HEK293T (cell line): ENCODE data around the gene MICALL2.
A peak's percentile ranks its signal among the peaks of the same experiment; 100 is the strongest.

Experiments
- CTCF ChIA-PET: fragments of 350-600 bp; formaldehyde crosslinking; extraction: SDS; loops from one replicate; lab custom pipeline; 2021; ENCODE audit warnings: antibody characterized with exemption, inconsistent platforms; lab: Yijun Ruan, JAX
- POLR2A ChIA-PET: fragments of 350-600 bp; formaldehyde crosslinking; extraction: SDS; loops from one replicate; lab custom pipeline; 2020; ENCODE audit warnings: antibody characterized with exemption, inconsistent platforms; lab: Yijun Ruan, JAX
- DNase-seq: peaks from one replicate; pipeline ENCODE4 v3.0.0; 2012; ENCODE audit warnings: mixed read lengths; ENCODE audit errors: extremely low spot score
- ARNT ChIP-seq: fragments of 450-650 bp; IDR thresholded peaks from 2 replicates; pipeline ENCODE4 v1.6.1; 2017; ENCODE audit warnings: mild to moderate bottlenecking
- BHLHE40 ChIP-seq: fragments of 450-650 bp; IDR thresholded peaks from 2 replicates; pipeline ENCODE4 v1.6.1; 2016; ENCODE audit warnings: mild to moderate bottlenecking, moderate library complexity, borderline replicate concordance
- CTBP1 ChIP-seq: fragments of 450-650 bp; IDR thresholded peaks from 2 replicates; pipeline ENCODE4 v1.6.1; 2016; ENCODE audit warnings: borderline replicate concordance
- ELF4 ChIP-seq: fragments of 450-650 bp; IDR thresholded peaks from 2 replicates; pipeline ENCODE4 v1.6.1; 2017; ENCODE audit warnings: antibody characterized with exemption
- FOXA1 ChIP-seq: fragments of 450-650 bp; IDR thresholded peaks from 2 replicates; pipeline ENCODE4 v1.6.1; 2016; ENCODE audit warnings: mild to moderate bottlenecking
- FOXK2 ChIP-seq: fragments of 450-650 bp; IDR thresholded peaks from 2 replicates; pipeline ENCODE4 v1.6.1; 2016; ENCODE audit warnings: mild to moderate bottlenecking
- FOXM1 ChIP-seq: fragments of 450-650 bp; IDR thresholded peaks from 2 replicates; pipeline ENCODE4 v1.6.1; 2017; ENCODE audit warnings: mild to moderate bottlenecking, borderline replicate concordance
- HDGF ChIP-seq: fragments of 450-650 bp; IDR thresholded peaks from 2 replicates; pipeline ENCODE4 v1.6.1; 2017; ENCODE audit warnings: antibody characterized with exemption, borderline replicate concordance
- L3MBTL2 ChIP-seq: fragments of 450-650 bp; conservative IDR thresholded peaks from 2 replicates; pipeline ENCODE4 v1.6.1; 2016; ENCODE audit warnings: mild to moderate bottlenecking
- LEF1 ChIP-seq: fragments of 450-650 bp; IDR thresholded peaks from 2 replicates; pipeline ENCODE4 v1.6.1; 2017; ENCODE audit warnings: mild to moderate bottlenecking, borderline replicate concordance
- NFRKB ChIP-seq: fragments of 450-650 bp; IDR thresholded peaks from 2 replicates; pipeline ENCODE4 v1.6.1; 2016; ENCODE audit warnings: mild to moderate bottlenecking, moderate library complexity
- PKNOX1 ChIP-seq: fragments of 450-650 bp; IDR thresholded peaks from 2 replicates; pipeline ENCODE4 v1.6.1; 2016
- SP1 ChIP-seq: fragments of 450-650 bp; IDR thresholded peaks from 2 replicates; pipeline ENCODE4 v1.6.1; 2017
- SUZ12 ChIP-seq: fragments of 450-650 bp; IDR thresholded peaks from 2 replicates; pipeline ENCODE4 v1.6.1; 2016; ENCODE audit warnings: mild to moderate bottlenecking
- TARDBP ChIP-seq: fragments of 450-650 bp; IDR thresholded peaks from 2 replicates; pipeline ENCODE4 v1.6.1; 2016
- ZNF384 ChIP-seq: fragments of 450-650 bp; IDR thresholded peaks from 2 replicates; pipeline ENCODE4 v1.6.1; 2016

MICALL2 gene

GRCh38 chr7:1412322-1413261 is 46.7 kb downstream of the MICALL2 start:
- CTCF ChIA-PET = interaction anchor here (1.1 to 1.3 kb wide), 3 partner anchors 9 to 186 kb away, joined by 3 to 5 read pairs (median 4); no protein-coding TSS in a partner anchor

GRCh38 chr7:1411414-1411813 is 47.9 kb downstream of the MICALL2 start:
- ChIA-PET CTCF (no interaction called here), POLR2A (no interaction called here)
- TF ChIP-seq BHLHE40 (no peak), L3MBTL2 (no peak), ZNF384 (no peak), HDGF (no peak), FOXM1 (no peak)
- DNase-seq = no peak

More at GRCh38 chr7:1412322-1413261, 46.7 kb downstream of the MICALL2 start:
- POLR2A ChIA-PET = no interaction called here
- peak; percentile 99 for DNase-seq
- no peak for TF ChIP-seq PKNOX1
- TF ChIP-seq ELF4 = no peak
- no peak for TF ChIP-seq FOXA1
- no peak for TF ChIP-seq TARDBP
- TF ChIP-seq HDGF = no peak
- TF ChIP-seq CTBP1 = no peak
- no peak for TF ChIP-seq SUZ12
- TF ChIP-seq FOXM1 = no peak
- no peak for TF ChIP-seq BHLHE40
- no peak for TF ChIP-seq L3MBTL2
- TF ChIP-seq NFRKB = no peak
- TF ChIP-seq SP1 = no peak
- TF ChIP-seq ARNT = no peak
- TF ChIP-seq FOXK2 = no peak
- no peak for TF ChIP-seq LEF1
- no peak for TF ChIP-seq ZNF384

GRCh38 chr7:1410992-1411391 is 48.3 kb downstream of the MICALL2 start:
- no peak for DNase-seq
- CTCF ChIA-PET = no interaction called here
- POLR2A ChIA-PET = no interaction called here
- TF ChIP-seq TARDBP (no peak), CTBP1 (no peak), ELF4 (no peak), SUZ12 (no peak), HDGF (no peak), PKNOX1 (no peak), SP1 (no peak), FOXK2 (no peak), ZNF384 (no peak), FOXA1 (no peak), LEF1 (no peak), L3MBTL2 (no peak), FOXM1 (no peak), BHLHE40 (no peak), ARNT (no peak)

GRCh38 chr7:1409555-1409954 is 49.7 kb downstream of the MICALL2 start:
- POLR2A ChIA-PET = no interaction called here
- no peak for TF ChIP-seq FOXK2
- TF ChIP-seq PKNOX1 = no peak
- no peak for TF ChIP-seq NFRKB
- no peak for TF ChIP-seq SP1
- no peak for TF ChIP-seq BHLHE40
- no peak for TF ChIP-seq ZNF384
- TF ChIP-seq TARDBP = no peak
- no peak for TF ChIP-seq HDGF
- TF ChIP-seq SUZ12 = no peak
- no peak for TF ChIP-seq ARNT
- TF ChIP-seq FOXA1 = no peak
- TF ChIP-seq LEF1 = no peak
- no peak for TF ChIP-seq FOXM1
- TF ChIP-seq CTBP1 = no peak
- TF ChIP-seq ELF4 = no peak
- DNase-seq = no peak
- CTCF ChIA-PET = interaction anchor here (0.9 kb wide), 1 partner anchor 10 kb away, joined by 6 read pairs; no protein-coding TSS in a partner anchor

GRCh38 chr7:1408466-1408865 is 50.8 kb downstream of the MICALL2 start:
- TF ChIP-seq SUZ12 (no peak), NFRKB (no peak), TARDBP (no peak), ELF4 (no peak), FOXK2 (no peak), HDGF (no peak), SP1 (no peak), L3MBTL2 (no peak)
- POLR2A ChIA-PET = no interaction called here
- DNase-seq = no peak
- CTCF ChIA-PET = no interaction called here

GRCh38 chr7:1407892-1408291 is 51.4 kb downstream of the MICALL2 start:
- POLR2A ChIA-PET = no interaction called here
- TF ChIP-seq L3MBTL2 (peak; percentile 35; the same call in 1 of the 2 replicates), PKNOX1 (no peak)
- CTCF ChIA-PET = no interaction called here
- no peak for DNase-seq
